HG02938 (cell line): Measurements from ENCODE around the gene VPS50.
"Not testable (repeated sequence)": the region's sequence is repeated elsewhere in the genome, so short reads cannot be mapped to it uniquely, and the experiment has no call there.

ENCODE experiments used
- ATAC-seq: cut with Tn5 transposase; IDR thresholded peaks from one replicate; pipeline ENCODE4 v1.9.1; 2021; ENCODE audit warnings: mild to moderate bottlenecking, moderate library complexity; ENCODE audit not compliant: unreplicated experiment

The VPS50 gene

DNA sequence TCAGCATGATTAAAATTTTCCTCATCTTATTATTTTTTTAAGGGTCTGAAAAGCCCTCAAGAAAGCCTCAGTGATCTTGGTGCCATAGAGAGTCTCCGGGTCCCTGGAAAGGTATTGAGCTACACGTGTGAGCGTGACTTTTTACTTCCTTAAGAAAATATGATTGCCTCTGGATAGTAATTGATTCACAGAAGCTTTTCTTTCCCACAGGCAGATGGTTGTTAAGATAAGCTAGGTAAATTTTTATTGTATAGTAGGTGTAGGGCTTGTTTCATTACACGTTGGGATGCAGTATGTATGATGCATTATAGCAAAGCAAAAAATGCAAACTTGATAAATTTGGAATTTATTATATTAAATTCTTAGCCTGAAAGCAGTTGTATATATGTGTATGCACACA lies 7.7 kb downstream of the VPS50 start:
- ATAC-seq, result no peak

DNA sequence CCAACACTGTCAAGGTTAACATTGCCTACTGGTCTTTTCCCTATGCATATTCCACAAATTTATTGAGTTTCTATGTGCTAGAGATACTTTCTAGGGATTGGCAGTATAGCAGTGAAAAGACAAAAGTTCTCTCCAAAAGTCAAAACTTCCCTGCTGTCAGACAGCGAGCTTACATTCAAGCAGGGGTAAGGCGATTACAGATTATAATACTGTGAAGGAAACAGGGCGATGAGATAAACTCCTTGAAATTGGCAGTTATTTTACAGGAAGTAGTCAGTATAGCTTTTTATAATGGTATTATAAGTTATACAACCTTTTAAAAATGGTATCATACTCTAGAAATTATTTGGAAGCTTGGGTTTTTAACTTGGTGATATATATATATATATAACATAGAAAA lies 9.9 kb downstream of the VPS50 start:
- no peak for ATAC-seq

DNA sequence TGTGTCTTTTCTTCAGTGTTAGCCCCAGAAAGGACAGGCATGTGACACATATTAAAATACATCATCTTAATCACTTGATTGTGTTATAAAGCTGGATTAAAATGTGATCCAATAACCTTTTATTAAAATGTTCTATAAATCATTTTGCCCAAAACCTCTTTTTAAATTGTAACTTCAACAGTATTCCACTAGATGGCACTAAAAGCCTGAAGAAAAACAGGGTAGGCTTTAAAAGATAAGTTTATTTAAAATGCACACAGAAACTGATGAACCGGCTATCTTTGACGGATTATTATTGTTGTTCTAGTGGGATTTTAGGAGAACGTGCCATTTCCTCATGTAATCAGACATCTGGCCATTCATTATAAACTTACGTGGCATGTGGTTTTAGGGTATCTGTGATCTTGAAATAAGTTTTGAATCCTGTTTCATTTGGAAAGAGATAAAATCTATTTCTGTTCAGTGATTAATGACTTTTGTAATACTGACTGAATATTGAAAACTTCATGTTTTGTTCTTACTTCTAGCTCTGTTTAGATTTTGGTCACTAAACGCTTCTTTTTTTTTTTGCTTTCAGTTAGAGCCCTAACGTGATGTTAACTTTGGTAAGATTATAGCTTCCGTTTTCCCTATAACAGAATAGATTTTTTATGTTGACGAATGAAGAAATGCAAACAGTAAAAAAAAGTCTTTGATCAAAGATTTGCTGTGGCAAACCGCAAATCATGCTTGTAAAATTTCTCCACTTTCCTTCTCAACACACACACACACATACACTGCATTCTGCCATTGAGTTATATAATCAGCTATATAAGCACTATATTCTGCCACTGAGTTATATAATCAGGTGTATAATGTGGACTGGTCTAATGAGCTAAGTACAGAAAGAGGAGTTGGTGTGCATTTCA lies 13.6 kb downstream of the VPS50 start:
- no peak for ATAC-seq

DNA sequence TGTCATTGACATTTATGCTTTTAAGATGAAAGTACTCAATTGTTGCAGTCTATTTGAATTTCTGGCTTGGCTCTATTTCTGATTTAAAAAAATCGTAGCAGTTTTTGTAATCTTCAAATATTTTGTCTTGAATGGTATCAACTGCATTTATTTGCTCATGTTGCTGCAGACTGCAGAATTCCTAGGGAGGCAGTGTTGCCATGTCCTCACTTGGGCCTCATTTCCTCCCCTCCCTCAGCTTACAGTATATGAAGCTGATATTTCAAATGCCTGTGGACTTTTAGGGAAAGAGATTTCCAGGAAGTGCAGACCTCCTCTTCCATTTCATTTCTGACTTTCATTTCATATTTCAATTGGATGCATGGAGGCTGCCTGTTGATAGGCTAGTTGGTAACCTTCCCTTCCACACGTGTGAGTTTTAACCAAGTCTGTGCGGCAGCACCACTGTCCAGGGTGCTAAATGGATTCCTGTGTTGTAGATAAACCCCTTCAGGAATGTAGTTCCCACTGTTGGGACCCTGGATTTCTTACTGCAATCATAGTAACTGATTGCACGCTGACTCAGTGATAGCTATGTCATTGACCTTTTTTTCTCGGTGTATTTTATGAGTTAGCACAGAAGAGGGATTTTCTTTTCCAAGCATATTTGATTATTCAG lies 17.5 kb downstream of the VPS50 start:
- no peak for ATAC-seq

DNA sequence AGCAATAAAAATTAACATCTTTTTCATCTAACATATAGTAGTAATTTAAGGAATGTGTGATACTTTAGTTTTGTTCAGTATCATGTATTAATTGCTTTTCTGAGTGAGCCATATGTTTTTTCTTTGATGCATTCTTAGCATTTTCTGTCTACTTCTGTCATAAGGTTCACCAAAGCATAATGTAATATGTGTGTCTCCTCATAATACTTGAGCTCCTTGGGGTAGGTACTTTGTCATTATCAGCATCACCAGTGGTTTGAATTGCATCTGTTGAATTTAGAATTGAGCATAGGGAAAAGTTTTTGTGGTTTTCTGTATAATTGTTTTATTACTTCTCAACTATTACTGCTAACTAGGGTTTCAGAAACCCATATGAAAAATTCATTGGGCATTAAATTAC lies 26.5 kb downstream of the VPS50 start:
- no peak for ATAC-seq

DNA sequence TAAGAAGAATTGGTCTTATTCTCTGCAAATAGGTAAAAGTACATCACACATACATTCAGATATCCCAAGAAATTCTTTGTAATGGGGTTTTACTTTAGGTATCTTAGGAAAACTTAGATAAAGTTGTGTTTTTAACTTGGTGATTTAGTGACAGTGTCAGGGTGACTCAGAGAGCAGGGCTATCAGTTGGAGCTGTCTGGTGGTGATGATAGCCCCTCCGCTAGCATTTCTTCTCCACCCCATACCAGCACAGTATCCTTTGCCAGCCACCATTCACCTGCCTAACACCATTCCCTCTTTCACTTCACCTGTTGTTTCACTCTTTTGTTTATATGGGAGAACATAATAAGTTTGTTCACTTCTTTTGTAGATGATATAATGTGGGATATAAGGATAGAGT lies 30.4 kb downstream of the VPS50 start:
- ATAC-seq, result no peak

DNA sequence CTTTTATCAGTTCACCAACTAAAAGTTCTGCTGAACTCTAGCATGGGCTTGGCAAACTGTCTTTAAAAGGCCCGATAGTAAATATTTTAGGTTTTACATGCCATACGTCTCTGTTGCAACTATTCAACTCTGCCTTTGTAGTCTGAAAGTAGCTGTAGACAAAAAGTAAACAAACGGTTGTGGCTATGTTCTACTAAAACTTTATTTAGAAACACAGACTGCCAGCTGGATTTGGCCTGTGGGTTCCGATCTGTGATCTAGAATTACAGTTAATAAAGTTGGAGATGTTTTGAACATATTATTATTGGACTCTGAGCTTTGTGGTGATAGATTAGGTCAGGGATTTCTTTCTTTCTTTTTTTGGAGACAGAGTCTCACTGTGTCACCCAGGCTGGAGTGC lies 33.1 kb downstream of the VPS50 start:
- ATAC-seq, result no peak

DNA sequence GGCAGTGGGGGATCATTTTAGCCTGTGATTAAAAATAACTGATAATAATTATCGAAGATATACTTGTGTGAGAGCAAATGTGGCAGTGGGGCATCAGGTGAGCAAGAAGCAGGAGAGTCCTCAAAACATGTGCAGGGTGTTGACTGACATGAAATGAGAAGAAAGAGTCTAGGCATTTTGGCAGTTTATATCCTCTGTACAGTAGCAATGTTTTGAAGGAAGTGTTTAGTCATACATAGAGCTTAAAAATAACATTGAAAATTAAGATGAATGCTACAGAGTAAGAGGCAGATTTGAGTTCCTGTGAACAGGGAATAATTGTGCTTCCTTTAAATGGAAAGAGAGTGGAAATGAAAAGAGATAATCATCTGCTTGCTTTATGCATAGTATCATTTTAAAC lies 47.4 kb downstream of the VPS50 start:
- ATAC-seq, result no peak

DNA sequence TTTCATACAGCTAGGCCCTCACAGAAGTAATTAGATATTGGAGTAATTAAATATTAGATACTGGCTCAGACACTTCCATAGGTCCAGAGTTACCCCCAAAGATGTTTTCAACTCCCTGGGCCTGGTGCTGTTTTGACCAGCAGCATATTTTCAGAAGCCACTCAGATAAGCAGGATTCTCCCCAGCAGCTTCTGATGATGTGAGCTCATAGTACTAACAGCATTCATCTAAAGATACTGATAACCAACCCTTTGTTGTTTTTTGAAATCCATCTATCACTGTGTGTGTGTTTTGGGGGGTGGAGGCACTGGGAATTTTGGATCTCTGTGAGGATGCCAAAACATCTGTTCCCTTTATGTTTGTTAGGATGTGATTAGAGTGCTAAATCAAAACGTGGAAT lies 52.7 kb downstream of the VPS50 start:
- ATAC-seq, result no peak

DNA sequence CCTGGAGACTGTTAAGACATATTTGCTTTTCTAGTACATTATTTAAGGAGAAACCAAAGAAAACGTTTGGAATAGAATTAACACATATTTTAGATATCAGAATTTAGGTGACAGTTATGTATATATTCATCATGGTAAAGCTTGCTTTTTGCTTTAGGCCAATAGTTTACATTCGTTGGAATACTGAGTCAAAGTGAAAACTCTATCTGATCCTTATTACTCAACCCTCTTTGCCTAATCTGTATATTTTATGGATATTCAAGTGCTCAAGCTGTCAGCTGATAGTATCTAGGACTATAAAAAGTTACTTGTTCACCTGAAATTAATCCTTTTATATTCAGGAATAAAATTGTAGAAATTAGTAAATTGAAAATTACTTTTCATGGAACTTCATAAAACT lies 61.1 kb downstream of the VPS50 start:
- no peak for ATAC-seq

DNA sequence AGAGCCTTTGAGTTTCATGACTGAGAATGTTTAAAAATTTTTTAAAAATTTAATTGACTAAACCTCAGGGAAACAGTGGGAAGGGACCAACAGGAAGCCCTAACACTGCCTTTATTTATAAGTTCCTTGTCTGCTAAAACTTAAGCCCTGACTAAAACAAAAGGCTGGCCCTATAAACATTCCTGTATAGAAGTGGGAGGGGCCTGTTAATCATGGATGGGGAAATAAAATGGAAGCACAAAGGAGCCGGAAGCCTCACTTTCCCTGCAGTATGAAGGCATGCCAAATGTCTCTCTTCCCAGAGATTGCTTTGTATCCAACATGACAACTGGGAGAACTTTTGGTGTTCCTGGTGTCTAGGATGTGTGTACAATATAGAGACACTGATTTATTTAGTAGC lies 66.0 kb downstream of the VPS50 start:
- no peak for ATAC-seq

DNA sequence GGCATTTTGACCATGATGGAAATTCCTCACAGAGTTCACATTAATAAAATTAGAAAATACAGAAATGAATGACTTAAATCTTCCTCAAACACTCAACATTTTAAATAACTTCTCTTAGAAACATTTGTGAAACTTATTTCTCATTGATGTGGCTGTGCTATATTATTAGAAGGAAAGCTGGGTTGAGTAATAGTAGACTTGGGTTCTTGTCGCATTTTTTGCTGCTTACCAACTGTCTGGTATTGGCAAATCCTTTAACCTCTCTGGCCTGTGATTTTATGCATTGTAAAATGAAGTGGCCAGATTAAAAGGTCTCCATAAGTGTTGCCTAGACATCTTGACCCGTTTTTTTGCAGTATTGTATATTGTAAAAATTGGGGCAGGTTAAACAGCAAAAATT lies 66.5 kb downstream of the VPS50 start:
- ATAC-seq, result no peak

DNA sequence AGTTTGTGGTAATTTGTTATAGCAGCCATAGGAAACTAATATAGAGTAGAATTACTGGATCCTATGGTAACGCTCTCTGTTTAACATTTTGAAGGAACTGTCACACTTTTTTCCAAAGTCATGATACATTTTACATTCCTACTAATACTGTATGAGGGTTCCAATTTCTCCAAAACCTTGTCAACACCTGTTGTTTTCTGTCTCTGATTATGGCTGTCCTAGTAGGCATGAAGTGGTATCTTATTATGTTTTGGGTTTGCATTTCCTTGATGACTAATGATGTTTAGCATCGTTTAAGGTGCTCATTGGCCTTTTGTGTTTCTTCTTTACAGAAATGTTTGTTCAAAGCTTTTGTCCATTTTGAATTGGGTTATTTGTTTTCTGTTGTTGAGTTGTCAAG lies 69.6 kb downstream of the VPS50 start:
- ATAC-seq, result no peak

DNA sequence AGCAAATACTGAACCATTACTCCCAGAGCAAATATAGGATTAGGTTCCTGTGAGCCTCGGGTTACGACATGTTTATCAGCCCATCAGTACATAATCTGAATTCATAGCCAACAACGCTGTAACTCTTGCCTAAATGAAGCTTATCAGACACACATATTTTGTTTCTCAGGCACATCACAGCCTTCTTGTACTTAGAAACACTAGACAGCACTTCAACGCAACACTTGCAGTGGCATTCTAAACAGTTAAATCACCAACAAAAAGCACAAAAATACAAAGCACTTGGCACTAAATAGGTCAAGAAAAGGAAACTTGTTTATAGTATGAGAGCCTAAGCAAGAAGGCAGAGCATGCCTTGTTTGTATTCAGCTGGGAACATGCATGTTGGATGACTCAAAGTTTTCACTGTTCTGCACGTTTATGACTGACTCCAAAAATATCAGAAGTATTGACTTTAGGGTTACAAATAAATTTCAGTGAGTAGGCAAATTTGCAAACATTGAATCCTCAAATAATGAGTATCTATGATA lies 75.0 kb downstream of the VPS50 start:
- no peak for ATAC-seq

DNA sequence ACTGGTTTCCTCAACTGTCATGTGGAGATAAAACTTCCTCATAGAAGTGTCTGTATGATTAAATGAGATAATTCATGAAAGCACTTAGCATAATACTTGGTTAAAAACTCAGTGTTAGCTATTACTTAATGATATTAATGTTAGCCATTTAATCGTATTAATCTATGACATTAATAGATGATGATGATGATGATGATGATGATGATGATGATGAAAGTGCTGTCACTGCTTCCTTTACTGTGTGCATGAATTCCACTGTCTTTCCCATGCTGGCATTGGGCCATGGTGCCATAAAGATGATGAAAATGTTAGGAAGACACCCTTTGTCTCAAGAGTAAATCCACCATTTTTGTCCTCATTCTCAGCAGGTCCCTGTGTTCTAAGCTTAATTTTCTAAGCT lies 75.8 kb downstream of the VPS50 start:
- ATAC-seq, result no peak

DNA sequence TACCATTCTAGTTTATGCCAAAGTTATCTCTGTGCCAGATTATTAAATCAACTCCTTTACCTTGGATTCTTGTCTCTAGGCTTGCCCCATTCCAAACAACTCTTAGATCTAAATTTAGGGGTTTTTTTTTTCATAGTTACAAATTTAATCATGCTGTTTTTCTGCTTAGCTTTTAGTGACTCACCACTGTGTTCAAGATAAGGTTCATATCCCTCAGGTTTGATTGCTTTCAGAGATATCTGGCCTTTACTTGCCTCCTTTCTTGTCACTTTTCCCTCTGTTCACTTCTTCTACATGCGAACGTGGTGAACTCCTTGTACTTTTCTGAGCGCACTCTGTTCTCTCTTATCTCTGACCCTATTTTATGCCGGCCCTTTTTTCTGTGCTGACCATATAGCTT lies 78.2 kb downstream of the VPS50 start:
- ATAC-seq, result no peak

DNA sequence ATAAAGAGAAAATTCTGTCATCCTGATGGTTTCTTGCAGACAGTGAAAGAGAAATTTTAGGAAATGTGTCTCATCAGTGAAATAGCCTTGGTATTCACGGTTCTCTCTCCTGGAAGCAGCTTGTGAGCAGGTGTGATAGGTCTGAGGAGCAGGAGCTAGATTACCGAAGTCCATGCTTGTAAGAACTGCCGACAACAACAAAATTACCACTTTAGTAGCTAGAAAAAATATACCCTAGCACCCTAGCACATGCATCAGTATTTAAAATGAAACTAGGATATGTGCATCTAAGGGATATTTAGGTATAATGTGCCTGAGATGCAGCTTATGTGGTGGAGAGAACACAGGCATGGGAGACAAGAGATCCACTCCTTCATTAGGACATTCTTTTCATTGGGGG lies 82.3 kb downstream of the VPS50 start:
- no peak for ATAC-seq

DNA sequence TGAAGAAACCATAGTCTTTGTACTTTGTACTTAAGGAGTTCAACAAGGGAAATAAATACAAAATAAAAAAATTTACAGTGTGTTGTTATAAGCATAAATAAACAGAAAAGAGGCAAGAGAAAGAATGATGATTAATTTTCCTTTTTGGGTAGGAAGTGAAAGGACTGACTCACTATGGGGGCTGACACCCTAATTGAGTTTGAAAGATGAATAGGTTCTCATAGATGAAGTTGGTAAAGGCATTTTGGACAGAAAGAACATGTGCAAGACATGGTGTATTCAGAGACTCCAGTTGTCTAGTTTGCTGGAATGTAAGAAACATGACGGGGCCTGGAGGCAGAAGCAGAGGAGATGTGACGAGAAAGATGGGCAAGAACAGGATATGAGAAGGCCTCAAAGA lies 83.7 kb downstream of the VPS50 start:
- ATAC-seq, result no peak

DNA sequence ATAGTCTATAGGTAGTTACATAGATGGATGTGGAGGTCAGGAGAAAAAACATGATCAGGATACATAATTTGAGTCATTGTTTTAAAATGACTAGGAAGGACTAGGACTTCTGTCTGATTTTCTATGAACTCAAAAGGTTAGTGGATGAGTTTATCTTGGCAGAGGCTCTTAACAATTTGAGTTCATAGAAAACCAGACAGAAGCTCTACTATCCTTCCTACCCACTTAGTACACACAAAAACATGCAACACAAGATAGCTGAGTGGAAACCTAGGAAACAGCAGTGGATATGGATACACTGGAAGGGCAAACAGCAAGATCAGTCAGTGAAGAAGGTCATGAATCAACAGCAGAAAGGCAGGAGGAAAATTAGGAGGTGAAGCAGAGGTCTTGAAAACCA lies 84.6 kb downstream of the VPS50 start:
- no peak for ATAC-seq

DNA sequence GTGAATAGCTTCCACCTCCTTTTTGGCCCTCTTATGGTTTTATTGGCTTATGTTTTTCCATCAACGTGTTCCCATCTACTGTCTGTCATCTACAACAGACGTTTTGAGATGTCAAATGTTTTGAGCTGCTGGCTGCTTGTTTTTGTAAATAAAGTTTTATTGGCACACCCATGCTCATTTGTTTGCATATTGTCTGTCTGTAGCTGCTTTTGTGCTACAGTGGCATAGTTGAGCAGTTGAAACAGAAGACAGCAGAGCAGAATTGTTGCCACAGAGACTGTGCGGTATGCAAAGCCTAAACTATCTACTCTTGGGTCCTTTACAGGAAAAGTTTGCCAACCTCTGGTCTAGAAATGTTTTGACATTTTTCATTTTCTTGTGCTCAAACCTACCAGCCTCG lies 88.7 kb downstream of the VPS50 start:
- no peak for ATAC-seq

DNA sequence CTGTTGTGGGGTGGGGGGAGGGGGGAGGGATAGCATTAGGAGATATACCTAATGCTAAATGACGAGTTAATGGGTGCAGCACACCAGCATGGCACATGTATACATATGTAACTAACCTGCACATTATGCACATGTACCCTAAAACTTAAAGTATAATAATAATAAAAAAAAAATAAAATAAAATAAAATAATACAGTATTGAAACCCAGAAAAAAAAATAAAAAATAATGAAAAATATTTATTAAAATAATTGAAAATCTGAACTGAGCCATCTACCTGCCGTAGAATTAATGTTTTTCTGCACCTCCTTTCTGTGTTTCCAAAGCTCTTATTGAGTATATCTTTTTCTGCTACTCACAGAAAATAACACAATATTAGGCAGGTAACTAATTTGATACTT lies 94.1 kb downstream of the VPS50 start:
- not testable (repeated sequence) for ATAC-seq

DNA sequence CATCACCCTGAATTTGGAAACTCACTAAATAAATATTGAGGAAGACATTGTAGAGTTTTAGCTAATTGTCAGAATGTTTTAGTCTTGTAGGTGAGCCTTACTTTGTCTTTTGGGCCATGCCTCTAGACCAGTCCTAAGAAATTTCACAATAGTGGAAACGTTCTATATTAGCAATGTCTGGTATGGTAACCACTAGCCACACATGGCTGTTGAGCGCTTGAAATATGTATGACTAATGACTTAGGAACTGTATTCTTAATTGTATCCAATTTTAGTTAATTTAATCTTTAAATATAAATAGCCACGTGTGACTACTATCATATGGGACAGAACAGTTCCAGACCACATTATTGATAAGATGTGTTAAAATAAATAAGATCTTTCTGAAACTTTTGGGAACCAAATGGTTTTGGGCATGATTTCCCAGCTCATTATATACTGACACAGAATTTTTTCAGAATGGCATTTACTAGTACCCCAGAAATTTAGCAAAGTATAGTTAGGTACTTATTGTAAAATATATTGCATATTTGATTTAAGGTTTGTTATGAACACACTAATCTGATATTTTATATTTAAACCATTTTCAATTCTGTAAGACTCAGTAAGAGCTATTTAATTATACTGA lies 95.0 kb downstream of the VPS50 start:
- no peak for ATAC-seq
